ENCODE data around the gene TMEM14B. TPM values are rescaled to one million over a fixed set of nuclear protein-coding genes. Genes with fewer than 3 reads are reported as not detected.
A peak's percentile ranks its signal among the peaks of the same experiment; 100 is the strongest.

TMEM14B gene
- total RNA-seq = 100 to 1,000 TPM; 114 to 217 (median 197) TPM

DNA sequence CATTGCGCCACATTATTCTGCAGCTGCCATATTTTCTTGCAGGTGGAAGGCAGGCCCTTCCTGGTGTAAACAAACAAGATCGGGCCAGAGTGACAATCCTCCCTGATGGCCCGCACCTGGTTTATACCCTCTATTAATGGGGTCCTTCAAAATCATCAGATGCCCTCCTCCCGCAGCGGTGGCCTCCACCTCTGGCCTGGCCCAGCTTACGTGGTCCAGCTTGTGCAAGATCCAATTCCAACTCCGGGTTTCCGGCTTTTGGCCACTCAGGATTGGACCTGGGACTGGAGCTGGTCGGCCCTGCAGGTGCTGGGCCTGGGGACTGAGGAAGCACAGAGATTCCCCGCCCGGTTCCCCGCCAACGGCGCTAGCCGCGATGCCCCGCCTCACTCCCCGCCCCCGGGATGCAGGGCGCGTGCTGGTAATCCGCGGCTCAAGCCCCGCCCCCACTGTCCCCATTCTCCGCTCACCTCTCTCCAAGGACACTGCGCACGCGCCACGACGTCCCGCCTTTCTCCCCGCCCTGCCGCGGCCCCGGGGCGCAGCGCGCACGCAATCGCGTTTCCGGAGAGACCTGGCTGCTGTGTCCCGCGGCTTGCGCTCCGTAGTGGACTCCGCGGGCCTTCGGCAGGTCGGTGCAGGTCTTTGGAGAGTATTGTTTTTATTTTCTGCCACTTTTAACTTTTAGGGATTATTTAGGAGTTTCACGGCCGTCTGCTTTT lies at the start of gene TMEM14B:
Gene TMEM14B (plus strand): TSS at position 555 of the 722 bp plus-strand sequence. CDS start 1,441 bp downstream, outside the sequence.
- TF ChIP-seq POLR2A (IDR thresholded peaks at IDR 0.05) = peak; percentile 38 to 92
- peak in 2 of 6 experiments; percentile 1 to 22 for TF ChIP-seq CTCF (IDR thresholded peaks at IDR 0.05)

GRCh38 chr6:10713962-10714361 lies 33.6 kb upstream of the TMEM14B start:
- H3K36me3 ChIP-seq = peaks cover 0 to 12% of the 10 kb centered on the region in 2 donors
- DNase-seq = no peak
- H3K27ac ChIP-seq = no peak overlapping the region
- no peaks in the 10 kb centered on the region for H3K4me1 ChIP-seq
- TF ChIP-seq CTCF (IDR thresholded peaks at IDR 0.05) (no peak), POLR2A (IDR thresholded peaks at IDR 0.05) (no peak)
- intact Hi-C loops (cut with DNase I) = no loop called here
- 84 to 87% methylated on average over 8 of the region's 8 CpGs for WGBS, 2 donors
- no peak overlapping the region for H3K4me3 ChIP-seq (replicated peaks in 1 of 3)
- H3K9me3 ChIP-seq = no peaks in the 10 kb centered on the region
- no peaks in the 10 kb centered on the region for H3K27me3 ChIP-seq

More for the DNA sequence above, at the start of gene TMEM14B:
- Histone ChIP-seq H3K4me3 (replicated peaks in 1 of 3) (peak within 1 kb of the TSS; percentile 56 to 69 (median 63)), H3K9me3 (no peaks in the 10 kb centered on the region), H3K27me3 (no peaks in the 10 kb centered on the region), H3K36me3 (peaks cover 0 to 9% of the 10 kb centered on the region in 2 donors), H3K27ac (peak within 1 kb of the TSS; percentile 74 to 85 (median 80)), H3K4me1 (peaks cover 24 to 39% of the 10 kb centered on the region in 2 donors)
- DNase-seq = peak; percentile 100
- intact Hi-C loops (cut with DNase I) = loop anchor here (10.0 kb wide), 1 partner anchor 53 kb away; the partner anchor contains the start of genes C6orf52 and PAK1IP1
- WGBS, 2 donors = 2 to 4% methylated on average over 18 to 44 of the region's 52 CpGs

GRCh38 chr6:10719296-10719963 lies 28.2 kb upstream of the TMEM14B start:
- WGBS, 2 donors = 83 to 85% methylated on average over 8 of the region's 8 CpGs
- TF ChIP-seq POLR2A (IDR thresholded peaks at IDR 0.05) (no peak), CTCF (IDR thresholded peaks at IDR 0.05) (no peak)
- peaks cover 15 to 16% of the 10 kb centered on the region in 2 donors for H3K4me1 ChIP-seq
- peak overlapping the region in 1 of 3 donors; percentile 79 for H3K27ac ChIP-seq
- H3K9me3 ChIP-seq = no peaks in the 10 kb centered on the region
- H3K4me3 ChIP-seq (replicated peaks in 1 of 3) = peak overlapping the region in 1 of 3 donors; percentile 37
- intact Hi-C loops (cut with DNase I) = no loop called here
- no peaks in the 10 kb centered on the region for H3K27me3 ChIP-seq
- no peak for DNase-seq
- H3K36me3 ChIP-seq = no peaks in the 10 kb centered on the region

DNA sequence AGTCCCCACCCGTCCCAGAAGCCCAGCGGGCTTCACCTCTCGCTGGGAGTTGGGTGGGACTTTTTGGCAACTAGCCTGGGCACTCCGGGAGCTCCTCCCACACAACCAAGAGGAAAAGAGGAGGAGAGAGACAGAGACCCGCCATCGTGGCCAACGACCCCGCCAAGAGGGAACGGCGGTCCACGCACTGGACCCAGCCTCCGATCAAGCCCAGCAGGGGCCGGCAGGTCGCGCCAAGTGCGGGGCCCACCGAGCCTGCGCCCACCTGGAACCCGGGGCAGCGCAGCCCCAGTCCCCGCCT lies 27.7 kb upstream of the TMEM14B start:
- WGBS, 2 donors = 45 to 55% methylated on average over 4 to 21 of the region's 21 CpGs
- peak overlapping the region; percentile 5 to 79 (median 42) for H3K27ac ChIP-seq
- TF ChIP-seq CTCF (IDR thresholded peaks at IDR 0.05) (no peak), POLR2A (IDR thresholded peaks at IDR 0.05) (no peak)
- H3K9me3 ChIP-seq = no peaks in the 10 kb centered on the region
- peak overlapping the region; percentile 0 to 37 (median 3) for H3K4me3 ChIP-seq (replicated peaks in 1 of 3)
- DNase-seq = peak; percentile 17
- peaks cover 17 to 19% of the 10 kb centered on the region in 2 donors for H3K4me1 ChIP-seq
- no peaks in the 10 kb centered on the region for H3K27me3 ChIP-seq
- H3K36me3 ChIP-seq = no peaks in the 10 kb centered on the region
- intact Hi-C loops (cut with DNase I) = no loop called here
